ENCODE data around the gene HPS1.

DNA sequence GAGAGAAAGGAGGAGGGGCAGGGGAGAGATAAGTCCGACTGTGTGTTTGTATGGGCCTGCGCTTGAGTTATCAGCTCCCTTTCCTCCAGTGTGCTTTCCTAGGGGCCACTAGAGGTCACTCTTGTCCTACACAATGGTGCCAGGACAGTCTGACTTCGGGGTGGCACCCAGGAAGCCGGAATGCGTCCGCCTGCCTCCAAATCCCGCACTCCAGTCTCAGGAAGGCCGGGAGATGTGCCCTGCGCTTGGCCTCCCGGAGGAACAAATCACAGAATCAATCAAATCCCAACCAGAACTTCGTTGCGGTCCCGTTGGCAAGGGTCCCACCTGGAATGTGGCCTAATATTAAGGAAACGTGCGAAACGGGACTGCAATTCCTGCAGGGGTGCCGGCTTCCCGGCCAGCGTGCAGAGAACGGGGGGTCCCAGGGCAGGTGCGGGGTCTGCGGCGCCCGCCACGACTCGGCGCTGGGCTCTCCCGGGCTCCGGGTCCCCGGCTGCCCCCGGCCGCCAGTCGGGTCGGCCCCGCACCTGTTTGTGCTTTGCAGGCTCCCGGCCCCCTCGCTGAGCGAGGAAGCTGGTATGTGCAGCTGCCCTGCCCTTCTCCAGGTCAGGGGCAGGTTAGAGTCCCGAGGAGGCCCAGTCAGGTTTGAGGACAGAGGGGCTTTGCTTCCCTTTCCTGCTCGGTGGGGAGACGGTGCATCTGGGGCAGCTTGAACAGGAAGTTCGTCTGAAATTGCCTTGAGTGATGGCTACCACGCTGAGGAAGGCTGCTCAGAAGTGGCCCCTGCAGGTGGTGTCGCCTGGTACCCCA, 21.0 kb upstream of the HPS1 start:
- no peak for TF ChIP-seq POLR2A (IDR thresholded peaks at IDR 0.05)
- peak; percentile 66 to 76 (median 69) for TF ChIP-seq CTCF (IDR thresholded peaks at IDR 0.05)
- TF ChIP-seq POLR2AphosphoS5 (IDR thresholded peaks at IDR 0.05; ENCODE audit: insufficient read depth in 1 of 2, low read depth in 1 of 2), result no peak
